ENCODE results near the gene WAS. TPM values are rescaled to one million over a fixed set of nuclear protein-coding genes. Genes with fewer than 3 reads are reported as not detected.

WAS gene
- total and polyA plus RNA-seq, 2 donors: 1.0 to 6.1 TPM

- Histone ChIP-seq H3K36me3 (ENCODE audit: insufficient read depth) (peaks cover 1% of the 10 kb centered on the region), H3K27ac (ENCODE audit: low read depth) (no peak overlapping the region), H3K4me1 (ENCODE audit: insufficient read depth) (no peaks in the 10 kb centered on the region), H3K4me3 (ENCODE audit: low read depth, low read length) (no peak overlapping the region)
- DNase-seq (ENCODE audit: extremely low spot score): no peak
- WGBS: 30% methylated on average over 14 of the region's 14 CpGs
Observed at GRCh38 chrX:48695534-48695896, 11.9 kb downstream of the WAS start.

- Histone ChIP-seq H3K4me1 (ENCODE audit: insufficient read depth) (no peaks in the 10 kb centered on the region), H3K36me3 (ENCODE audit: insufficient read depth) (peaks cover 4% of the 10 kb centered on the region), H3K4me3 (ENCODE audit: low read depth, low read length) (peak overlapping the region; percentile 88), H3K27ac (ENCODE audit: low read depth) (peak overlapping the region; percentile 83)
- no peak for DNase-seq (ENCODE audit: extremely low spot score)
- 2% methylated on average over 8 of the region's 8 CpGs for WGBS
Observed at GRCh38 chrX:48695925-48696300, 12.3 kb downstream of the WAS start.

GRCh38 chrX:48696301-48696908, 12.8 kb downstream of the WAS start, which contains the start of gene SUV39H1:
Gene SUV39H1 (plus strand): TSS chrX:48696734. CDS start chrX:48696785, 51 bp downstream.
- under 1% methylated on average over 66 of the region's 66 CpGs for WGBS
- H3K36me3 ChIP-seq (ENCODE audit: insufficient read depth): peaks cover 5% of the 10 kb centered on the region
- peak within 1 kb of the TSS; percentile 88 for H3K4me3 ChIP-seq (ENCODE audit: low read depth, low read length)
- DNase-seq (ENCODE audit: extremely low spot score): peak; percentile 55
- peak within 1 kb of the TSS; percentile 83 for H3K27ac ChIP-seq (ENCODE audit: low read depth)
- no peaks in the 10 kb centered on the region for H3K4me1 ChIP-seq (ENCODE audit: insufficient read depth)

GRCh38 chrX:48696909-48697727, 13.5 kb downstream of the WAS start:
- under 1% methylated on average over 53 of the region's 56 CpGs for WGBS
- H3K27ac ChIP-seq (ENCODE audit: low read depth): peak overlapping the region; percentile 32
- H3K36me3 ChIP-seq (ENCODE audit: insufficient read depth): peaks cover 5% of the 10 kb centered on the region
- no peaks in the 10 kb centered on the region for H3K4me1 ChIP-seq (ENCODE audit: insufficient read depth)
- no peak for DNase-seq (ENCODE audit: extremely low spot score)
- peak overlapping the region; percentile 88 for H3K4me3 ChIP-seq (ENCODE audit: low read depth, low read length)

- Histone ChIP-seq H3K27ac (ENCODE audit: low read depth) (no peak overlapping the region), H3K4me1 (ENCODE audit: insufficient read depth) (no peaks in the 10 kb centered on the region), H3K4me3 (ENCODE audit: low read depth, low read length) (no peak overlapping the region), H3K36me3 (ENCODE audit: insufficient read depth) (peaks cover 5% of the 10 kb centered on the region)
- no peak for DNase-seq (ENCODE audit: extremely low spot score)
- 85% methylated on average over 5 of the region's 5 CpGs for WGBS
Observed at GRCh38 chrX:48698306-48698705, 14.7 kb downstream of the WAS start.

GRCh38 chrX:48700246-48700645, 16.6 kb downstream of the WAS start:
- no peak for DNase-seq (ENCODE audit: extremely low spot score)
- Histone ChIP-seq H3K4me3 (ENCODE audit: low read depth, low read length) (no peak overlapping the region), H3K27ac (ENCODE audit: low read depth) (no peak overlapping the region), H3K4me1 (ENCODE audit: insufficient read depth) (no peaks in the 10 kb centered on the region), H3K36me3 (ENCODE audit: insufficient read depth) (peaks cover 5% of the 10 kb centered on the region)
- 95% methylated on average over 23 of the region's 23 CpGs for WGBS

GRCh38 chrX:48700951-48701653, 17.5 kb downstream of the WAS start:
- DNase-seq (ENCODE audit: extremely low spot score): no peak
- 91% methylated on average over 3 of the region's 3 CpGs for WGBS
- H3K4me1 ChIP-seq (ENCODE audit: insufficient read depth): no peaks in the 10 kb centered on the region
- H3K4me3 ChIP-seq (ENCODE audit: low read depth, low read length): no peak overlapping the region
- peaks cover 5% of the 10 kb centered on the region for H3K36me3 ChIP-seq (ENCODE audit: insufficient read depth)
- no peak overlapping the region for H3K27ac ChIP-seq (ENCODE audit: low read depth)

- Histone ChIP-seq H3K4me1 (ENCODE audit: insufficient read depth) (no peaks in the 10 kb centered on the region), H3K36me3 (ENCODE audit: insufficient read depth) (peaks cover 5% of the 10 kb centered on the region), H3K4me3 (ENCODE audit: low read depth, low read length) (no peak overlapping the region), H3K27ac (ENCODE audit: low read depth) (no peak overlapping the region)
- 82% methylated on average over 2 of the region's 2 CpGs for WGBS
- no peak for DNase-seq (ENCODE audit: extremely low spot score)
Observed at GRCh38 chrX:48702032-48702431, 18.4 kb downstream of the WAS start.

- H3K4me1 ChIP-seq (ENCODE audit: insufficient read depth): no peaks in the 10 kb centered on the region
- DNase-seq (ENCODE audit: extremely low spot score): no peak
- 90% methylated on average over 4 of the region's 4 CpGs for WGBS
- peaks cover 5% of the 10 kb centered on the region for H3K36me3 ChIP-seq (ENCODE audit: insufficient read depth)
- no peak overlapping the region for H3K27ac ChIP-seq (ENCODE audit: low read depth)
- no peak overlapping the region for H3K4me3 ChIP-seq (ENCODE audit: low read depth, low read length)
Observed at GRCh38 chrX:48702716-48703115, 19.1 kb downstream of the WAS start.

GRCh38 chrX:48703228-48703627, 19.6 kb downstream of the WAS start:
- H3K4me1 ChIP-seq (ENCODE audit: insufficient read depth): no peaks in the 10 kb centered on the region
- DNase-seq (ENCODE audit: extremely low spot score): no peak
- H3K27ac ChIP-seq (ENCODE audit: low read depth): no peak overlapping the region
- peaks cover 5% of the 10 kb centered on the region for H3K36me3 ChIP-seq (ENCODE audit: insufficient read depth)
- WGBS: 86% methylated on average over 7 of the region's 7 CpGs
- H3K4me3 ChIP-seq (ENCODE audit: low read depth, low read length): no peak overlapping the region

- Histone ChIP-seq H3K4me3 (ENCODE audit: low read depth, low read length) (no peak overlapping the region), H3K4me1 (ENCODE audit: insufficient read depth) (no peaks in the 10 kb centered on the region), H3K36me3 (ENCODE audit: insufficient read depth) (peaks cover 5% of the 10 kb centered on the region), H3K27ac (ENCODE audit: low read depth) (no peak overlapping the region)
- DNase-seq (ENCODE audit: extremely low spot score): no peak
- WGBS: 53% methylated on average over 4 of the region's 4 CpGs
Observed at GRCh38 chrX:48703642-48704481, 20.3 kb downstream of the WAS start.

GRCh38 chrX:48705871-48706270, 22.3 kb downstream of the WAS start:
- Histone ChIP-seq H3K27ac (ENCODE audit: low read depth) (no peak overlapping the region), H3K36me3 (ENCODE audit: insufficient read depth) (peaks cover 2% of the 10 kb centered on the region), H3K4me1 (ENCODE audit: insufficient read depth) (no peaks in the 10 kb centered on the region), H3K4me3 (ENCODE audit: low read depth, low read length) (no peak overlapping the region)
- DNase-seq (ENCODE audit: extremely low spot score): no peak
- WGBS: 88% methylated on average over 12 of the region's 12 CpGs

- Histone ChIP-seq H3K27ac (ENCODE audit: low read depth) (no peak overlapping the region), H3K36me3 (ENCODE audit: insufficient read depth) (no peaks in the 10 kb centered on the region), H3K4me1 (ENCODE audit: insufficient read depth) (no peaks in the 10 kb centered on the region), H3K4me3 (ENCODE audit: low read depth, low read length) (no peak overlapping the region)
- no peak for DNase-seq (ENCODE audit: extremely low spot score)
- 99% methylated on average over 7 of the region's 7 CpGs for WGBS
Observed at GRCh38 chrX:48709522-48710112, 26.0 kb downstream of the WAS start.

Data from urinary bladder (tissue), 4 donors.